OCI-LY7 (cell line): ENCODE results near the gene ICAM5.

Source experiments
- CTCF ChIP-seq: fragments of 200-600 bp; sonication (generic); conservative IDR thresholded peaks from 2 replicates; pipeline ENCODE4 v1.5.1; 2014; ENCODE audit warnings: mild to moderate bottlenecking, antibody characterized with exemption, low read length, moderate library complexity, mixed read lengths
- EZH2phosphoT487 ChIP-seq: fragments of 200-600 bp; sonication (generic); IDR thresholded peaks from 2 replicates; pipeline ENCODE4 v1.6.1; 2018; ENCODE audit warnings: low read depth, borderline replicate concordance, mild to moderate bottlenecking, mixed run types, antibody characterized with exemption, low read length, moderate library complexity, mixed read lengths

- TF ChIP-seq CTCF (no peak), EZH2phosphoT487 (no peak)
These were observed 31.1 kb downstream of the ICAM5 start for GRCh38 chr19:10320602-10321416.
